HS-27A (cell line): Measurements from ENCODE around the gene ARPP21.

Source experiments
- DNase-seq: peaks from one replicate; pipeline ENCODE4 v3.0.0-alpha.2; 2012; ENCODE audit warnings: low read depth, missing footprints

The ARPP21 gene

GRCh38 chr3:35737527-35737926, 98.2 kb downstream of the ARPP21 start:
- no peak for DNase-seq

GRCh38 chr3:35737934-35738706, 98.8 kb downstream of the ARPP21 start:
- DNase-seq: no peak

GRCh38 chr3:35739181-35739809, 100.0 kb downstream of the ARPP21 start:
- DNase-seq: no peak

- DNase-seq: no peak
Measured at GRCh38 chr3:35739964-35740527, 100.7 kb downstream of the ARPP21 start.

- DNase-seq: no peak
Measured at GRCh38 chr3:35743218-35743617, 103.9 kb downstream of the ARPP21 start.

GRCh38 chr3:35744419-35744818, 105.1 kb downstream of the ARPP21 start:
- DNase-seq: no peak

GRCh38 chr3:35745351-35745750, 106.0 kb downstream of the ARPP21 start:
- DNase-seq: no peak

GRCh38 chr3:35745802-35746484, 106.6 kb downstream of the ARPP21 start:
- DNase-seq: no peak

GRCh38 chr3:35746492-35746891, 107.2 kb downstream of the ARPP21 start:
- no peak for DNase-seq

GRCh38 chr3:35748144-35748543, 108.8 kb downstream of the ARPP21 start:
- no peak for DNase-seq

GRCh38 chr3:35751207-35751606, 111.9 kb downstream of the ARPP21 start:
- no peak for DNase-seq

- no peak for DNase-seq
Measured at GRCh38 chr3:35757991-35758757, 118.8 kb downstream of the ARPP21 start.

- DNase-seq: no peak
Measured at GRCh38 chr3:35760146-35760545, 120.8 kb downstream of the ARPP21 start.

- no peak for DNase-seq
Measured at GRCh38 chr3:35761311-35761710, 122.0 kb downstream of the ARPP21 start.

GRCh38 chr3:35772381-35773015, 133.2 kb downstream of the ARPP21 start:
- DNase-seq: no peak

GRCh38 chr3:35773417-35773816, 134.1 kb downstream of the ARPP21 start:
- DNase-seq: no peak

GRCh38 chr3:35776346-35776745, 137.0 kb downstream of the ARPP21 start:
- DNase-seq: no peak

GRCh38 chr3:35777065-35777464, 137.7 kb downstream of the ARPP21 start:
- no peak for DNase-seq

GRCh38 chr3:35777563-35778554, 138.5 kb downstream of the ARPP21 start:
- DNase-seq: no peak

- DNase-seq: no peak
Measured at GRCh38 chr3:35779611-35780010, 140.3 kb downstream of the ARPP21 start.
